HG03066 (cell line): ENCODE measurements around the gene PRDM1.

Source experiments
- ATAC-seq: cut with Tn5 transposase; IDR thresholded peaks from one replicate; pipeline ENCODE4 v1.9.1; 2021; ENCODE audit warnings: low read depth; ENCODE audit not compliant: unreplicated experiment

PRDM1 gene

DNA sequence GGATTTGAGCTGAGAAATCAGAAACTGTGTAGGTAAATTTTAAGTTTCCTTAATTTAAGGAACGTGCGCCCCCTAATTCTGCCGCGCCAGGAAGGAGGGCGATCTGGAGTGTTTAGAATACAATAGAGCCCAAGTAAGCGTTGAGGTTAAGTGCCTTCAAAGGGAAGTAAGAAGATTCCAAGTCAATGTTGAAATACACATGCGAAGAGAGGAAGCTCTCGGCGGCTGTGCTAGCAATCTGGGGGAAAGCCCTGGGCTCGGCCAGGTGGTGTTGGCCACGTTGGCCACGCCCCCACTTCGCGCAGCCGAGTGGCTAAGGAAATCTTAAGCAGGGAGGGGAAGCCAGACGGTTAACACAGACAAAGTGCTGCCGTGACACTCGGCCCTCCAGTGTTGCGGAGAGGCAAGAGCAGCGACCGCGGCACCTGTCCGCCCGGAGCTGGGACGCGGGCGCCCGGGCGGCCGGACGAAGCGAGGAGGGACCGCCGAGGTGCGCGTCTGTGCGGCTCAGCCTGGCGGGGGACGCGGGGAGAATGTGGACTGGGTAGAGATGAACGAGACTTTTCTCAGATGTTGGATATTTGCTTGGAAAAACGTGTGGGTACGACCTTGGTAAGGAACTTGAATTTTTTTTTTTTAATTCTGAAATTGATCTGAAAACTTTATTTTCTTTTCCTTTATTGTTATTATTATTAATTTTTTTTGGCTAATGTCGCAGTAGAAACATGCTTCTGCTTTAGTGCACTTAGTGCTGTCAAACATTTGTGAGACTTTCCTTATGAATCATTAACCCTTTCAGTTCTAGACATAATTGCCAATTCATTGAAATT, at the start of gene PRDM1:
PRDM1 (plus strand) TSS at position 353 of the 830 bp plus-strand sequence; CDS start at position 571, 218 bp downstream.
- peak; percentile 79 for ATAC-seq

- ATAC-seq, result no peak
These were observed 49.1 kb upstream of the PRDM1 start for GRCh38 chr6:106037060-106037459.

GRCh38 chr6:106039897-106040592, 46.1 kb upstream of the PRDM1 start:
- no peak for ATAC-seq

GRCh38 chr6:106044151-106044550, 42.0 kb upstream of the PRDM1 start:
- no peak for ATAC-seq

GRCh38 chr6:106045077-106045476, 41.1 kb upstream of the PRDM1 start:
- no peak for ATAC-seq

DNA sequence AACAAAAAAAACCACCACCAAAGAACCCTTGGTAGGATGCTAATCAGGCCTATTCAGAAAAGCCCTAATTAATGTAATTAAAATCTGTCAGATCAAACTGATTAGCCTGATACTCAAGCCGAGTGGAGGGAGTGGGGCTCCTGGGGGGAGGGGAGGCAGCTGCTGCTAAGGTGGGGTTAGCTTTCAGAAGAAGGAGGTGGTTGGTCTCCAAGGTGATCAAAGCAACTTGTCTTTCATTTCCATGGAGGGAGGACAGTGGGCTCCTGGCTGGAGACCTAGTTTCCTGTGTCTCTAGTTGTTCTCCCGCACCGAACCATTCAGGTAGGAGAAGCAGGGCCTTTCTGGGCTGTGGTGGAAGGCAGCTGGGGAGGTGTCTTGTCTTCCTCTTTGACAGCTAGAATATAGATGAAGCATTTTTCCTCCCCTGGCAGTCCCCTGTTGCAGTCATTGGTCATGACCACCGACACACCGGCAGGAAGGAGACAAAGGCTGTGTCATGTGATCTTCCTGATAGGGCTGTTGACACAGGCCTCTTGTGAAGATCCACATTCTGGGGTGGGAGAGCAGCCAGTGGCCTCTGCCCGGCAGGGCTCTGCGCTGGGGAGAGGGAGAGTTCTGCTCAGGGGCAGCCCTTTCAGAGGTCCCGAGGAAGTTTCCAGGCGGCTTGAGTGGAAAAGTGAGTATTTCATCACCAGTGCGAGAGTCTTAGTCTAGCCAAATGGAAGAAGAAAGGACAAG, 39.9 kb upstream of the PRDM1 start:
- ATAC-seq, result no peak

DNA sequence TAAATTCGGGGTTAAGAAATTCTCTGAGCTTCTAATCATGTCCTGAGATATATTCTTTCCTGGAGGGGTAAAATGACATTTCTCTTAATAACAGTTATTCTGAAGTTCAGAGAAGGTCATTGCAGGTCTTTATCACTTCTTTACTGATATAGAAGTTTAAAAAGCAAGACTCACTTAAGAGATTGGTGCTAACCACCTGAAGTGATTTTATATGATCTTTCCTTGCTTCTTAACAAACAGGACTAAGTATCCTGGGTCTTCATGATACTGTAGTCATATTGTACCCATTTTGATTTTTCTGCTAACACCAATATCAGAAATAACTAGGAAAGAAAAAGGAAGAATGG, 39.3 kb upstream of the PRDM1 start:
- ATAC-seq, result no peak

DNA sequence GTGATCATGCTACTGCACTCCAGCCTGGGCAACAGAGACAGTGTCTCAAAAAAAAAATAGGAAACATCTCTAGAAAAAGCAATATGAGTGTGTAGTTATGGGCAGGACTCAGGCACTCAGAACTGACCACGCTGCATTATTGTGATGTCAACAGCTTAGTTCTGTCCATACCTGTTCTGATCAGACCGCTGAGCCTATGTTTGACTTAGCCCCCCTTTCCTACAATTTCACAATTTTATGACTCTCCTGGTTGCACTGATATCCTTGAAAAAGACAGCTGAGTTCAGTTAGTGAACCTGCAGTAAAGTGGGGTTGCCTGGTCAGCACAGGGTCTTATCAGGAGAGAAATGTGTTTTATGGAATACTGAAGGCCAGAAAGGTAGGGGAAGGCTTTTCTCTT, 37.8 kb upstream of the PRDM1 start:
- ATAC-seq, result no peak

- ATAC-seq, result no peak
These were observed 35.6 kb upstream of the PRDM1 start for GRCh38 chr6:106050538-106050937.

GRCh38 chr6:106051226-106051625, 34.9 kb upstream of the PRDM1 start:
- ATAC-seq, result no peak

- no peak for ATAC-seq
These were observed 32.5 kb upstream of the PRDM1 start for GRCh38 chr6:106053484-106054205.

DNA sequence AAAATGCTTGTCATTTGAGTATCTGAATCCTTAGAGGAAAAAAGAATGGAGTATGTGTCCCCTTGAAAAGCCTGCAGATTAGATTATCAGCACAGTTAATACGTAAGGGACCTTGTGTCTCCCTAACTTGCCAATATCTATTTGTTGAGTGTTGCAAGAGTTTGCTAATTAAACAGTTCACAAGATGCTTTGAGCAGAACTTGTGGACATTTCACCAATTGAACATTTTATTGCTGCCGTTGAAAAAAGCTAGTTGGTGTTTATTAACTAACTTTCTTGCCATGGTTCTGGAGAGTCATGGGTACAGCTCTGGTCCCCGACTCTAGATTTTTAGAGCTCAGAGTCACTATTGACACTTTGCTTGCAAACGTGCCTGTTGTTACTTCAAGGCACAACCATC, 30.6 kb upstream of the PRDM1 start:
- ATAC-seq, result no peak

DNA sequence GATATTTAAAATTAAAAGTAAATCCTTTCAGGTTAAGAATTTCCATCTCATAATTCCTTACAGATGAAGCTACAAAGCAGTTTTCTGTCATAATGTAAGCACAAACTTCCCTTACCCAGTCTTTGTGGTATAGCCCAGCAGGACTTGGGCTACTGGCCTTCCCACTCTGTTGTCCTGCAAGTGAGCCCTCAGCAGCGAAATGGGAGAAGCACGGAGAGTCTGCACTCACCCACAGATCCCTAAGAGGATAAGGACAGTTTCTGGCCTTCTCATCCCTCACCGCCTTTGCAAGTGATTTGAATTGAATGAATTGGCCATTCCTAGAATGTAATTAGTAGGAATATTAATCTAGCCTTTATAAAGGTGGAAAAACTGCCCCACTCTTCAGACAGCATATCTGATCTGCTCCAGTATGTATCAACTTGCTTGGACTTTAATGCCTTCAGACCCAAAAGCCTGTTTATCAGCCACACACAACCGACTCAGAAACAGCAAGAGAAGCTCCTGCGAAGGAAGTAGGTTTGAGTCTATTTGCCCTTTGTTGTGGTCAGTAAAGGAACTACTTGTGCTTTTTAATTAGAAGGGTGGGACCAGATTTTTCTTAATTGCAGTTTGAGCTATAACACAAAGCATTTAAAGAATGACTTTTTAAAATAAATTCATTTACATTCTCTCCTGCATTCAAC, 29.9 kb upstream of the PRDM1 start:
- no peak for ATAC-seq

- no peak for ATAC-seq
These were observed 29.3 kb upstream of the PRDM1 start for GRCh38 chr6:106056746-106057390.

- no peak for ATAC-seq
These were observed 26.8 kb upstream of the PRDM1 start for GRCh38 chr6:106059331-106059730.

- ATAC-seq, result no peak
These were observed 26.0 kb upstream of the PRDM1 start for GRCh38 chr6:106060167-106060566.

DNA sequence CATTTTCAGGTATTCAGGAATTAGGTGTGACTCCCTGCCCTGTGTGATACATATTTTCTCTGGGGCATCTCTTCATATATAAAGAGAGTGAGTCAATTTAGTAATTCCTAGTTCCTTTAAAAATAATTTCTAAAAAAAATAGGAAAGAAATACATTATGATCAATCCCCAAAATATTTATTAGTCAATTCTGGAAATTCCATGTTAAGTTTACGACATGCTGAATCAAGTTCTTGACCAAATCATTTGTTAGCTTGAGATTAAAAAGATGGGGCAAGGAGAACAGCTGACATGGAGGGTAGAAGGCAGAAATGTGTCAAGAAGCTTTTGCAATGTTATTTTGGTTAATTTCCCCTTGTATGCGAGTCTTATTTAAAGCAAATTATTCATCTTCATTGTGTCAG, 22.7 kb upstream of the PRDM1 start:
- no peak for ATAC-seq

GRCh38 chr6:106064142-106064541, 22.0 kb upstream of the PRDM1 start:
- no peak for ATAC-seq

DNA sequence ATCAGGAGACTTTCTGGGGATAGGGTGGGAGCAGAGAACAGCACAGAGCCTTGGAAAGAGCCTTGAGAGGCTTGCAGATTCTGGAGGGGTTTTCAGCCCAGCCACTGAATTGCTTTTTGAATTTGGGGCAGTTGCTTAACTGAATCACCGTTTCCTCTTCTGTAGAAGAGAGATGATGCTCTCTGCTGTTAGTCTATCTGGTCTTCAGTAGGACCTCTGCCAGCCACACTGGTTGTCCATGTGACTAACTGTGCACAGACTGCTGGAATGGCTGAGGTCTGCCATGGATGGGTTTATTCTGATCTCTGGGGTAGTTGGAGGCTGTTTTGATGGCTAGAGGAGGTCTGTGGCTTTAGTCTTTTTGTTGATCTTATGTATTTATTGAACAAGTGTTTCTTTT, 21.4 kb upstream of the PRDM1 start:
- no peak for ATAC-seq

DNA sequence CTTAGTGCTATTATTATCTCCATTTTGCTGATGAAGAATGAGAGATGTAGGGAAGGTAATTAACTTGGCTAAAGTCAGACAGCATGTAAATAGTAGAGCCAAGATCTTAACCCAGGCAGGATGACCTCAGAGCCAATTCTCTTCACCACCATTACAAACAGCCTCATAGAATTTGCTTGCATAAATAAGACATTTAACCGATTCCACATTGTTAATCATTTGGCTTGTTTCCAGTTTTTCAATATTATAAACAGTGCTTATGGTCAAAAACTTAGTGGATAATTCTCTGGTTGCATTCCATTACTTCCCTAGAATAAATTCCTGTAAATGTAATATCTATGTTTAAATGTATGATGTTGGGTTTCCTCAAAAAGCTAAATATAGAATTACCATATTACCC, 19.1 kb upstream of the PRDM1 start:
- ATAC-seq, result no peak
